Neural cell (in vitro differentiated cells): ENCODE results near the gene CACTIN. TPM values are rescaled to one million over a fixed set of nuclear protein-coding genes. Genes with fewer than 3 reads are reported as not detected.
A peak's percentile ranks its signal among the peaks of the same experiment; 100 is the strongest.

Experiments used
- H2AFZ ChIP-seq: fragments of 200-600, 300-800 bp; sonication (generic), shearing (Covaris generic); 2 replicates; pipeline ENCODE4 v1.6.0; 2014; ENCODE audit warnings: low read depth, mild to moderate bottlenecking, antibody characterized with exemption, low read length, moderate library complexity
- H3F3A ChIP-seq: fragments of 200-600 bp; shearing (Covaris generic); 2 replicates; pipeline ENCODE4 v1.6.1; 2016; ENCODE audit warnings: mild to moderate bottlenecking, moderate library complexity, mixed read lengths, antibody characterized with exemption, low read length; ENCODE audit not compliant: insufficient read depth, poor library complexity, severe bottlenecking
- H3K27ac ChIP-seq: fragments of 200-600, 300-800 bp; sonication (generic), shearing (Covaris generic); 2 replicates; pipeline ENCODE4 v1.5.1; 2014; ENCODE audit warnings: mild to moderate bottlenecking, low read length, moderate library complexity
- H3K27me3 ChIP-seq: fragments of 300-800, 200-600 bp; sonication (generic), shearing (Covaris generic); 2 replicates; pipeline ENCODE4 v1.6.0; 2014; ENCODE audit warnings: mild to moderate bottlenecking, low read depth, low read length, moderate library complexity; ENCODE audit not compliant: insufficient read depth
- H3K36me3 ChIP-seq: fragments of 300-800, 200-600 bp; sonication (generic), shearing (Covaris generic); 2 replicates; pipeline ENCODE4 v1.5.1; 2014; ENCODE audit warnings: mild to moderate bottlenecking, antibody characterized with exemption, low read length, moderate library complexity; ENCODE audit not compliant: insufficient read depth
- H3K4me2 ChIP-seq: fragments of 300-800, 200-600 bp; sonication (generic), shearing (Covaris generic); 2 replicates; pipeline ENCODE4 v1.6.0; 2014; ENCODE audit warnings: mild to moderate bottlenecking, low read length
- H3K4me3 ChIP-seq: fragments of 300-800, 200-600 bp; sonication (generic), shearing (Covaris generic); 2 replicates; pipeline ENCODE4 v1.5.1; 2014; ENCODE audit warnings: mild to moderate bottlenecking, low read length, moderate library complexity
- H3K79me2 ChIP-seq: fragments of 200-600 bp; shearing (Covaris generic); replicated peaks from 2 replicates; pipeline ENCODE4 v1.6.0; 2014; ENCODE audit warnings: mild to moderate bottlenecking, low read length, moderate library complexity; ENCODE audit not compliant: insufficient read depth
- H3K9ac ChIP-seq: fragments of 300-800, 200-600 bp; sonication (generic), shearing (Covaris generic); 2 replicates; pipeline ENCODE4 v1.6.1; 2016; ENCODE audit warnings: mild to moderate bottlenecking, low read length, mixed read lengths
- H3K9me2 ChIP-seq: fragments of 200-600 bp; shearing (Covaris generic); 2 replicates; pipeline ENCODE4 v1.6.1; 2016; ENCODE audit warnings: mild to moderate bottlenecking, low read length, mixed read lengths; ENCODE audit not compliant: insufficient read depth
- H3K9me3 ChIP-seq: fragments of 200-600, 300-800 bp; sonication (generic), shearing (Covaris generic); 2 replicates; pipeline ENCODE4 v1.6.1; 2016; ENCODE audit warnings: mild to moderate bottlenecking, mixed run types, low read length, moderate library complexity, mixed read lengths
- H4K20me1 ChIP-seq: fragments of 200-600 bp; shearing (Covaris generic); 2 replicates; pipeline ENCODE4 v1.6.1; 2016; ENCODE audit warnings: mild to moderate bottlenecking, mixed run types; ENCODE audit not compliant: insufficient read depth
- CTCF ChIP-seq: fragments of 450-650 bp; IDR thresholded peaks from 2 replicates; pipeline ENCODE4 v1.5.1; 2014; ENCODE audit warnings: antibody characterized with exemption, mild to moderate bottlenecking, moderate library complexity; ENCODE audit not compliant: poor library complexity, severe bottlenecking
- EP300 ChIP-seq: fragments of 450-650 bp; conservative IDR thresholded peaks from 2 replicates; pipeline ENCODE4 v1.6.1; 2014; ENCODE audit warnings: antibody characterized with exemption, mild to moderate bottlenecking, moderate library complexity; ENCODE audit not compliant: poor library complexity, severe bottlenecking
- EZH2 ChIP-seq: fragments of 200-600, 300-800 bp; shearing (Covaris generic), sonication (generic); IDR thresholded peaks from 2 replicates; pipeline ENCODE4 v1.6.1; 2014; ENCODE audit warnings: antibody characterized with exemption, low read length, borderline replicate concordance, mild to moderate bottlenecking; ENCODE audit not compliant: insufficient read depth, poor library complexity, severe bottlenecking
- MXI1 ChIP-seq: fragments of 450-650 bp; conservative IDR thresholded peaks from 2 replicates; pipeline ENCODE4 v1.6.1; 2014; ENCODE audit warnings: antibody characterized with exemption, mild to moderate bottlenecking; ENCODE audit not compliant: poor library complexity, severe bottlenecking
- POLR2AphosphoS5 ChIP-seq: IDR thresholded peaks from 2 replicates; pipeline ENCODE4 v1.6.1; 2012
- RAD21 ChIP-seq: fragments of 450-650 bp; conservative IDR thresholded peaks from 2 replicates; pipeline ENCODE4 v1.6.1; 2014; ENCODE audit warnings: antibody characterized with exemption, mild to moderate bottlenecking, moderate library complexity
- REST ChIP-seq: IDR thresholded peaks from 2 replicates; pipeline ENCODE4 v1.6.1; 2012; ENCODE audit warnings: borderline replicate concordance
- SMC3 ChIP-seq: fragments of 450-650 bp; conservative IDR thresholded peaks from 2 replicates; pipeline ENCODE4 v1.6.1; 2014; ENCODE audit warnings: antibody characterized with exemption, mild to moderate bottlenecking, moderate library complexity; ENCODE audit not compliant: poor library complexity
- polyA plus RNA-seq: library from polyadenylated mRNA; depleted of rRNA; stranded (reverse); fragments of >200 nt; gene quantifications from 2 replicates; pipeline ENCODE4 v1.2.3, GENCODE V29; 2014

Gene CACTIN
- polyA plus RNA-seq, 1 donor from 2014 or later = 21.4 TPM

- no peaks in the 10 kb centered on the region for H3F3A ChIP-seq
- TF ChIP-seq REST (no peak), SMC3 (no peak), POLR2AphosphoS5 (no peak), EZH2 (no peak)
- H3K27me3 ChIP-seq = no peaks in the 10 kb centered on the region
- H3K4me2 ChIP-seq = no peak overlapping the region
- no peaks in the 10 kb centered on the region for H3K9me2 ChIP-seq
- no peak overlapping the region for H3K9ac ChIP-seq
- no peaks in the 10 kb centered on the region for H3K79me2 ChIP-seq
- H4K20me1 ChIP-seq = no peaks in the 10 kb centered on the region
- H3K27ac ChIP-seq = no peak overlapping the region
- no peak overlapping the region for H2AFZ ChIP-seq
- no peaks in the 10 kb centered on the region for H3K9me3 ChIP-seq
- H3K4me3 ChIP-seq = no peak overlapping the region
- no peaks in the 10 kb centered on the region for H3K36me3 ChIP-seq
Observed at GRCh38 chr19:3575260-3575741, 51.3 kb downstream of the CACTIN start.

- peak overlapping the region; percentile 77 for H3K4me3 ChIP-seq
- no peak overlapping the region for H3K4me2 ChIP-seq
- H3K27ac ChIP-seq = no peak overlapping the region
- no peaks in the 10 kb centered on the region for H3K79me2 ChIP-seq
- no peak for TF ChIP-seq RAD21
- no peak for TF ChIP-seq CTCF
- no peak for TF ChIP-seq POLR2AphosphoS5
- no peak for TF ChIP-seq EP300
- no peak for TF ChIP-seq MXI1
- TF ChIP-seq SMC3 = no peak
- TF ChIP-seq EZH2 = no peak
- no peaks in the 10 kb centered on the region for H3K27me3 ChIP-seq
- H3K9me3 ChIP-seq = no peaks in the 10 kb centered on the region
- H3K9ac ChIP-seq = no peak overlapping the region
- no peaks in the 10 kb centered on the region for H3K36me3 ChIP-seq
- H3K9me2 ChIP-seq = no peaks in the 10 kb centered on the region
- no peak overlapping the region for H2AFZ ChIP-seq
- H4K20me1 ChIP-seq = no peaks in the 10 kb centered on the region
- no peaks in the 10 kb centered on the region for H3F3A ChIP-seq
Observed at GRCh38 chr19:3573858-3574637, 52.5 kb downstream of the CACTIN start.
